Neural progenitor cell (in vitro differentiated cells): ENCODE results near the gene OR10R2. TPM values are rescaled to one million over a fixed set of nuclear protein-coding genes. Genes with fewer than 3 reads are reported as not detected.

Experiments used
- DNase-seq: peaks from one replicate; pipeline ENCODE4 v3.0.0-alpha.2; 2016; ENCODE audit warnings: low spot score
- H2AFZ ChIP-seq: fragments of 200-600 bp; sonication (generic); replicated peaks from 2 replicates; pipeline ENCODE4 v1.6.1; 2016; ENCODE audit warnings: antibody characterized with exemption
- H3F3A ChIP-seq: fragments of 200-600 bp; sonication (generic); 2 replicates; pipeline ENCODE4 v1.6.1; 2016; ENCODE audit warnings: antibody characterized with exemption, low read depth
- H3K27ac ChIP-seq: fragments of 200-600 bp; sonication (generic); 2 replicates; pipeline ENCODE4 v1.5.1; 2016; ENCODE audit warnings: mild to moderate bottlenecking
- H3K27me3 ChIP-seq: fragments of 200-600 bp; sonication (generic); 2 replicates; pipeline ENCODE4 v1.6.1; 2016; ENCODE audit warnings: mild to moderate bottlenecking, moderate library complexity
- H3K36me3 ChIP-seq: fragments of 200-600 bp; sonication (generic); 2 replicates; pipeline ENCODE4 v1.5.1; 2016
- H3K4me1 ChIP-seq: fragments of 200-600 bp; sonication (generic); 2 replicates; pipeline ENCODE4 v1.6.1; 2016; ENCODE audit warnings: mixed run types
- H3K4me2 ChIP-seq: fragments of 200-600 bp; sonication (generic); 2 replicates; pipeline ENCODE4 v1.6.1; 2016
- H3K4me3 ChIP-seq: fragments of 200-600 bp; sonication (generic); 2 replicates; pipeline ENCODE4 v1.5.1; 2016
- H3K79me2 ChIP-seq: fragments of 200-600 bp; sonication (generic); 2 replicates; pipeline ENCODE4 v1.6.1; 2016; ENCODE audit warnings: low read depth
- H3K9ac ChIP-seq: fragments of 200-600 bp; sonication (generic); 2 replicates; pipeline ENCODE4 v1.6.1; 2016
- H3K9me3 ChIP-seq: fragments of 200-600 bp; sonication (generic); 2 replicates; pipeline ENCODE4 v1.5.1; 2016; ENCODE audit warnings: low read depth
- H4K20me1 ChIP-seq: fragments of 200-600 bp; sonication (generic); 2 replicates; pipeline ENCODE4 v1.6.1; 2016; ENCODE audit warnings: low read depth
- H3K27ac Mint-ChIP-seq: 3 replicates; pipeline ENCODE4 v1.8.0; 2021; ENCODE audit warnings: mixed read lengths
- H3K27me3 Mint-ChIP-seq: 2 replicates; pipeline ENCODE4 v1.8.0; 2022; ENCODE audit warnings: low read depth, mild to moderate bottlenecking, inconsistent platforms, moderate library complexity, mixed read lengths; ENCODE audit not compliant: insufficient read depth
- H3K36me3 Mint-ChIP-seq: 3 replicates; pipeline ENCODE4 v1.8.0; 2021; ENCODE audit warnings: mixed read lengths
- H3K4me1 Mint-ChIP-seq: 3 replicates; pipeline ENCODE4 v1.8.0; 2021; ENCODE audit warnings: mixed read lengths
- H3K4me3 Mint-ChIP-seq: 3 replicates; pipeline ENCODE4 v1.8.0; 2021; ENCODE audit warnings: mild to moderate bottlenecking, moderate library complexity, mixed read lengths
- H3K9me3 Mint-ChIP-seq: 3 replicates; pipeline ENCODE4 v1.8.0; 2020; ENCODE audit warnings: mixed read lengths
- CTCF ChIP-seq: fragments of 200-600 bp; sonication (generic); IDR thresholded peaks from 2 replicates; pipeline ENCODE4 v1.5.1; 2017; ENCODE audit warnings: antibody characterized with exemption, mild to moderate bottlenecking
- EZH2 ChIP-seq: fragments of 200-600 bp; sonication (generic); IDR thresholded peaks from 2 replicates; pipeline ENCODE4 v1.6.1; 2017; ENCODE audit warnings: antibody characterized with exemption, mild to moderate bottlenecking, moderate library complexity
- EZH2phosphoT487 ChIP-seq: fragments of 200-600 bp; sonication (generic); IDR thresholded peaks from 2 replicates; pipeline ENCODE4 v1.6.1; 2017; ENCODE audit warnings: antibody characterized with exemption
- total RNA-seq: library from RNA; depleted of rRNA; stranded (reverse); fragments of >200 nt; gene quantifications from 2 replicates; pipeline ENCODE4 v1.2.3, GENCODE V29; 2015; ENCODE audit warnings: low replicate concordance

The OR10R2 gene
- total RNA-seq, 1 donor from 2014 or later = not detected

DNA sequence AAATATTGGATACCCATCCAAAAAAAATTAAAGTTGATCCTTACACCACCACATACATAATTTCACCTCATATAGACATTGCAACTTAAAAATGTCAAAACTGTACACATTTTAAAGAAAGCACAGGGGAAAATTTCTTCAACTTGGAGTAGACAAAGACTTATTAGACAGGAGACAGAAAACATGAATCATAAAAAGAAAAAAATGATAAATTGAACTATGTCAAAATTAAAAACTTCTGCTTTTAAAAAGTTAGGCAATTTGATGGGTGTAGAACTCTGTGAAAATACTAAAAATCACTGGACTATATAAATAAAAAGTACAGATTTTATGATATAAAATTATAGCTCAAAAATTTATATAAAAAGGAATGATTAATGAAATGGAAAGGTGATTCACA is 14.8 kb upstream of the OR10R2 start:
- no peaks in the 10 kb centered on the region for H3K4me1 ChIP-seq
- no peaks in the 10 kb centered on the region for H3K36me3 Mint-ChIP-seq
- H3K27me3 Mint-ChIP-seq = no peaks in the 10 kb centered on the region
- no peaks in the 10 kb centered on the region for H3K4me1 Mint-ChIP-seq
- no peaks in the 10 kb centered on the region for H4K20me1 ChIP-seq
- no peaks in the 10 kb centered on the region for H3K9me3 ChIP-seq
- H3K36me3 ChIP-seq = no peaks in the 10 kb centered on the region
- no peaks in the 10 kb centered on the region for H3K27me3 ChIP-seq
- H3K4me2 ChIP-seq = no peak overlapping the region
- no peak overlapping the region for H3K4me3 Mint-ChIP-seq
- no peak for DNase-seq
- no peaks in the 10 kb centered on the region for H3K9me3 Mint-ChIP-seq
- no peak overlapping the region for H3K9ac ChIP-seq
- no peak overlapping the region for H3K27ac ChIP-seq
- H3K79me2 ChIP-seq = no peaks in the 10 kb centered on the region
- TF ChIP-seq CTCF = no peak
- TF ChIP-seq EZH2 = no peak
- no peak for TF ChIP-seq EZH2phosphoT487
- H3K4me3 ChIP-seq = no peak overlapping the region
- H3K27ac Mint-ChIP-seq = no peak overlapping the region
- H2AFZ ChIP-seq = no peak overlapping the region
- no peaks in the 10 kb centered on the region for H3F3A ChIP-seq

DNA sequence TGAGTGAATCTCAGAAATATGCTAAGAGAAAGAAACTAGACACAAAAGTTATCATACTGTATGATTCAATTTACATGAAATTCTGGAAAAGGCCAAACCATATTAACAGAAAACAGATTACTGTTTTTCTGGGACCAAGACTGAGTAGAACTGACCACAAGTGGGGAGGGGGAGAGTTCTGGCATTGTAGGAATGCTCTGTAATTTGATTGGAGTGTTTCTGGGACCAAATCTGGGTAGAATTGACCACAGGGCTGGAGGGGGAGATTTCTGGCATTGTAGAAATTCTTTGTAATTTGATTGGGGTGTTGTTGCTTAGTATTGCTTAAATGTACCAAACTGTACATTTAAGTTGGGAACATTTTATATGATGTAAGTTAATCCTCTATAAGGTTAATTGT is 13.8 kb upstream of the OR10R2 start:
- H3F3A ChIP-seq = no peaks in the 10 kb centered on the region
- Mint-ChIP-seq H3K4me1 (no peaks in the 10 kb centered on the region), H3K27me3 (no peaks in the 10 kb centered on the region), H3K36me3 (no peaks in the 10 kb centered on the region), H3K9me3 (no peaks in the 10 kb centered on the region), H3K4me3 (no peak overlapping the region), H3K27ac (no peak overlapping the region)
- H3K9me3 ChIP-seq = no peaks in the 10 kb centered on the region
- H3K79me2 ChIP-seq = no peaks in the 10 kb centered on the region
- no peak overlapping the region for H3K9ac ChIP-seq
- H3K36me3 ChIP-seq = no peaks in the 10 kb centered on the region
- H3K27ac ChIP-seq = no peak overlapping the region
- no peak overlapping the region for H3K4me2 ChIP-seq
- H3K4me3 ChIP-seq = no peak overlapping the region
- no peaks in the 10 kb centered on the region for H3K27me3 ChIP-seq
- no peak overlapping the region for H2AFZ ChIP-seq
- no peaks in the 10 kb centered on the region for H4K20me1 ChIP-seq
- H3K4me1 ChIP-seq = no peaks in the 10 kb centered on the region
- TF ChIP-seq EZH2 = no peak
- no peak for TF ChIP-seq EZH2phosphoT487
- no peak for TF ChIP-seq CTCF
- DNase-seq = no peak

- Histone ChIP-seq H3K4me3 (no peak within 1 kb of the TSS), H3K27ac (no peak within 1 kb of the TSS), H4K20me1 (no peaks in the 10 kb centered on the region), H3K79me2 (no peaks in the 10 kb centered on the region), H3K4me2 (no peak within 1 kb of the TSS), H2AFZ (no peak within 1 kb of the TSS), H3F3A (no peaks in the 10 kb centered on the region), H3K9ac (no peak within 1 kb of the TSS), H3K4me1 (no peaks in the 10 kb centered on the region), H3K9me3 (no peaks in the 10 kb centered on the region), H3K27me3 (no peaks in the 10 kb centered on the region), H3K36me3 (no peaks in the 10 kb centered on the region)
- no peak for DNase-seq
- Mint-ChIP-seq H3K27ac (no peak within 1 kb of the TSS), H3K27me3 (no peaks in the 10 kb centered on the region), H3K4me1 (no peaks in the 10 kb centered on the region), H3K9me3 (no peaks in the 10 kb centered on the region), H3K36me3 (no peaks in the 10 kb centered on the region), H3K4me3 (no peak within 1 kb of the TSS)
- TF ChIP-seq EZH2phosphoT487 (no peak), EZH2 (no peak), CTCF (no peak)
These were observed 10.5 kb upstream of the OR10R2 start, which contains the start of gene OR10K1 for GRCh38 chr1:158461534-158461933. Gene OR10K1 (plus strand): TSS chr1:158461834. CDS start chr1:158465562, 3,728 bp downstream.
